Fibroblast of mammary gland (primary cell): Measurements from ENCODE around the gene COQ5.
"Not testable (repeated sequence)": the region's sequence is repeated elsewhere in the genome, so short reads cannot be mapped to it uniquely, and the experiment has no call there.

Source experiments
- DNase-seq: peaks from one replicate; pipeline ENCODE4 v3.0.0-alpha.2; 2010; ENCODE audit warnings: low read depth
- H3K4me3 ChIP-seq: 2 replicates; pipeline ENCODE4 v1.5.1; 2011; ENCODE audit warnings: low read depth, mild to moderate bottlenecking, low read length, moderate library complexity; ENCODE audit not compliant: control insufficient read depth
- TF ChIP-seq, protein P1 (sequence below): conservative IDR thresholded peaks from 2 replicates; pipeline ENCODE4 v1.5.1; 2011; ENCODE audit warnings: low read depth, low read length, inconsistent platforms; ENCODE audit not compliant: control insufficient read depth, insufficient read depth

Gene COQ5

DNA sequence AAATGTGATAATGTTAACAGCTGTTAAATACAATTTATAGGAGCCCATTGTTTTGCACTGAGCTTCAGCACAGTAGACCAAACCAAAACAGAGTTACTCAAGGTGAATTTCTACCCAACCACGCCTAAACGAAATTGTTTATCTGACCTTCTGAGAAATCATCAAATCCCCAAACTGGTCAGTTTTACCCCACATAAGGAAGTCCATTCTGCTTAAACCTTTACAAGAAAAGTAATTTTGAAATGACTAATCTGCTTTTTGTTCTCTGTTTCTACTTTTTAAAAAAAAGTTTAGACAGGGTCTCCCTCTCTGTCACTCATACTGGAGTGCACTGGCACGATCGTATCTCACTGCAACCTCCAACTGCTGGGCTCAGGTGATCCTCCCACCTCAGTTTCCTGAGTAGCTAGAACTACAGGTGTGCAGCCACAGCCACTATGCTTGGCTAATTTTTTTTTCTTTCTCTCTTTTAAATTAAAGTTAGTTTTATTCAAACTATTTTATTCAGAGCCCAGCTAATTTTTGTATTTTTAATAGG lies 3.8 kb upstream of the COQ5 start:
- TF ChIP-seq, protein P1, sequence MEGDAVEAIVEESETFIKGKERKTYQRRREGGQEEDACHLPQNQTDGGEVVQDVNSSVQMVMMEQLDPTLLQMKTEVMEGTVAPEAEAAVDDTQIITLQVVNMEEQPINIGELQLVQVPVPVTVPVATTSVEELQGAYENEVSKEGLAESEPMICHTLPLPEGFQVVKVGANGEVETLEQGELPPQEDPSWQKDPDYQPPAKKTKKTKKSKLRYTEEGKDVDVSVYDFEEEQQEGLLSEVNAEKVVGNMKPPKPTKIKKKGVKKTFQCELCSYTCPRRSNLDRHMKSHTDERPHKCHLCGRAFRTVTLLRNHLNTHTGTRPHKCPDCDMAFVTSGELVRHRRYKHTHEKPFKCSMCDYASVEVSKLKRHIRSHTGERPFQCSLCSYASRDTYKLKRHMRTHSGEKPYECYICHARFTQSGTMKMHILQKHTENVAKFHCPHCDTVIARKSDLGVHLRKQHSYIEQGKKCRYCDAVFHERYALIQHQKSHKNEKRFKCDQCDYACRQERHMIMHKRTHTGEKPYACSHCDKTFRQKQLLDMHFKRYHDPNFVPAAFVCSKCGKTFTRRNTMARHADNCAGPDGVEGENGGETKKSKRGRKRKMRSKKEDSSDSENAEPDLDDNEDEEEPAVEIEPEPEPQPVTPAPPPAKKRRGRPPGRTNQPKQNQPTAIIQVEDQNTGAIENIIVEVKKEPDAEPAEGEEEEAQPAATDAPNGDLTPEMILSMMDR, result no peak
- DNase-seq, result no peak
- no peak overlapping the region for H3K4me3 ChIP-seq

- H3K4me3 ChIP-seq, result peak overlapping the region; percentile 92
- DNase-seq, result not testable (repeated sequence)
These were observed 1.4 kb upstream of the COQ5 start for GRCh38 chr12:120530418-120530761.

GRCh38 chr12:120529641-120530417 lies 871 bp upstream of the COQ5 start:
- peak; percentile 46 for DNase-seq
- TF ChIP-seq, protein P1, result peak; percentile 14
- peak overlapping the region; percentile 92 for H3K4me3 ChIP-seq

DNA sequence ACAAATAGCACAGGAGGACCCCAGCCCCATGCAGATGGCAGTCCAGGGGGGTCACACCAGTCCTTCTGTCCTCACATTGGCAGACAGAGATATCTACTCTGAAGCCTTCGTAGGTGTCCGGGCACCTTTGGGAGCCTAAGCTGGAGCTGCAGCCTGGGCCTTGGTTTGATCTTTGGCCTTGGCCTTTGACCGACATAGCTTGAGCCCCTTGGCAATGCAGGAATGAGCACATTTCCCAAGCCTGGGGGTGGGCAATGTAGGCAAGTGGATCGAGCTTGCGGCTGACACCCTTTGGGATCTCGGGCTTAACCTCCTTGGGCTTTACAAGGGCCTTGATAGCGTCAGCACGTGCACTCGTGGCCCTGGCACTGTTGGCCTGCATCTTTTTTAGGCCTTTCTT lies 6.4 kb downstream of the COQ5 start:
- TF ChIP-seq, protein P1, result no peak
- DNase-seq, result no peak
- no peak overlapping the region for H3K4me3 ChIP-seq

- DNase-seq, H3K4me3 ChIP-seq: not testable (repeated sequence)
These were observed 9.6 kb downstream of the COQ5 start for GRCh38 chr12:120519324-120519723.

GRCh38 chr12:120515496-120515895 lies 13.5 kb downstream of the COQ5 start:
- TF ChIP-seq, protein P1, result no peak
- no peak for DNase-seq

DNA sequence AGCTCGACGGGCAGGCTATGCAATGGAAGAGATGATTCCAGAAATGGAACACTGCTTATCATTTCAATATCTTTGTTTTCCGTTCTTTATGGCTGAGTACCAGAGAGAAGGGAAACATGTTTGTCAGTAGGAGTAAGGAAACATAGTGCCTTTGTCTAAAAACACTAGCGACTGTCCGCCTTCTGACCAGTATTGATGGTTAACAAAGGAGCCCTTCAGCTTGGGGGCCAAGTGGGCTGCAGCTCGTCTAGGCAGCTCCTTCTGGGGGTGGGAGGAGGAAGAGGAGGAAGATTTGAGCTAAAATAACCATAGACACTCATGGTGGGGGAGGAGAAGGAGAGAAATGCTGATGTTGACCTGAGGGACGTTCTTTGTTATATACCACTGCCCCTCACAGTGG lies 15.0 kb downstream of the COQ5 start:
- no peak for DNase-seq
- TF ChIP-seq, protein P1, result no peak
- H3K4me3 ChIP-seq, result no peak overlapping the region

More at GRCh38 chr12:120515496-120515895, 13.5 kb downstream of the COQ5 start:
- H3K4me3 ChIP-seq, result no peak overlapping the region

DNA sequence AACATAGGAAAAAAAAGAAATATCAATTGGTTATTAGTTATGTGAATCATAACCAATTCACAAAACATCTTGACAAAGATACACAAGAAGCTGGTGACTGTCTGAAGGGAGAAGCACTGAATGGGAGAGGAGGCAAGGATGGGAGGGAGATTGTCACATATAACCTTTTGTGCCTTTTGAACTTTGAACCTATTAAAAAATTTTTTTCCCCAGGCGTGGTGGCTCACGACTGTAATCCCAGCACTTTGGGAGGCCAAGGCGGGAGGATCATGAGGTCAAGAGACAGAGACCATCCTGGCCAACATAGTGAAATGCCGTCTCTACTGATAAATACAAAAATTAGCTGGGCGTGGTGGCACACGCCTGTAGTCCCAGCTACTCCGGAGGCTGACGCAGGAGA lies 20.4 kb downstream of the COQ5 start:
- no peak for DNase-seq
- TF ChIP-seq, protein P1, result no peak
- no peak overlapping the region for H3K4me3 ChIP-seq
